CD14-positive monocyte (primary cell): ENCODE data around the gene NPIPA7. TPM values are rescaled to one million over a fixed set of nuclear protein-coding genes. Genes with fewer than 3 reads are reported as not detected.
"Not testable (repeated sequence)": the region's sequence is repeated elsewhere in the genome, so short reads cannot be mapped to it uniquely, and the experiment has no call there.

Experiments used
- DNase-seq, 3 donors: peaks; one replicate each; pipeline ENCODE4 v3.0.0-alpha.2; 2011 to 2022
- H2AFZ ChIP-seq: 2 replicates; pipeline ENCODE4 v1.6.0; 2012; ENCODE audit warnings: mild to moderate bottlenecking, low read depth, low read length, inconsistent platforms; ENCODE audit not compliant: insufficient read depth, poor library complexity, severe bottlenecking
- H3K27ac ChIP-seq, 2 donors: 1 replicate in 1 of 2; 2 replicates in 1 of 2; pipeline ENCODE4 v1.5.1; 2012 to 2013; ENCODE audit warnings: low read length in 2 of 2, control low read depth in 1 of 2, inconsistent platforms in 1 of 2, low read depth in 1 of 2, mild to moderate bottlenecking in 1 of 2
- H3K27me3 ChIP-seq, 2 donors: one replicate each; pipeline versions ENCODE4 v1.6.0 to v1.6.1; 2011 to 2013; ENCODE audit warnings: low read length in 2 of 2; ENCODE audit not compliant: control insufficient read depth in 2 of 2, insufficient read depth in 2 of 2
- H3K36me3 ChIP-seq, 2 donors: replicated peaks in 1 of 2; 1 replicate in 1 of 2; 2 replicates in 1 of 2; pipeline versions ENCODE4 v1.5.1 to v1.6.1; 2012 to 2013; ENCODE audit warnings: low read length in 2 of 2, control low read depth in 1 of 2, inconsistent platforms in 1 of 2, mild to moderate bottlenecking in 1 of 2; ENCODE audit not compliant: insufficient read depth in 2 of 2, control insufficient read depth in 1 of 2
- H3K4me1 ChIP-seq, 2 donors: 1 replicate in 1 of 2; 2 replicates in 1 of 2; pipeline versions ENCODE4 v1.5.1 to v1.6.1; 2012 to 2013; ENCODE audit warnings: low read length in 2 of 2, control low read depth in 1 of 2, inconsistent platforms in 1 of 2, mild to moderate bottlenecking in 1 of 2, moderate library complexity in 1 of 2; ENCODE audit not compliant: insufficient read depth in 2 of 2, control insufficient read depth in 1 of 2
- H3K4me2 ChIP-seq: replicated peaks from 2 replicates; pipeline ENCODE3; 2012; ENCODE audit warnings: low read length, moderate library complexity, mild to moderate bottlenecking; ENCODE audit not compliant: poor library complexity, severe bottlenecking; ENCODE audit errors: extremely low read depth
- H3K4me3 ChIP-seq, 3 experiments: fragments of 200-600 bp in 1 of 3; sonication (generic) in 1 of 3; replicated peaks in 1 of 3; 1 replicate in 2 of 3; 2 replicates in 1 of 3; pipeline ENCODE4 v1.5.1; 2011 to 2013; ENCODE audit warnings: low read length in 3 of 3, mild to moderate bottlenecking in 3 of 3, control low read depth in 2 of 3, low read depth in 2 of 3, inconsistent platforms in 1 of 3, moderate library complexity in 1 of 3
- H3K79me2 ChIP-seq: 2 replicates; pipeline ENCODE4 v1.6.0; 2012; ENCODE audit warnings: mild to moderate bottlenecking, control low read depth, inconsistent platforms, low read length, moderate library complexity; ENCODE audit not compliant: insufficient read depth
- H3K9ac ChIP-seq: 2 replicates; pipeline ENCODE4 v1.6.0; 2017; ENCODE audit warnings: low read length, mild to moderate bottlenecking; ENCODE audit not compliant: insufficient read depth, poor library complexity, severe bottlenecking
- H3K9me3 ChIP-seq, 2 donors: replicated peaks in 1 of 2; 1 replicate in 1 of 2; 2 replicates in 1 of 2; pipeline versions ENCODE4 v1.5.1 to v1.6.1; 2012 to 2013; ENCODE audit warnings: low read length in 2 of 2, control low read depth in 1 of 2; ENCODE audit not compliant: control insufficient read depth in 1 of 2, insufficient read depth in 1 of 2
- H4K20me1 ChIP-seq: 2 replicates; pipeline ENCODE4 v1.6.0; 2012; ENCODE audit warnings: mild to moderate bottlenecking, low read length, control low read depth, moderate library complexity; ENCODE audit not compliant: insufficient read depth
- H3K27ac Mint-ChIP-seq, 7 donors: one replicate each; pipeline ENCODE4 v1.8.0; 2020; ENCODE audit warnings: mild to moderate bottlenecking in 7 of 7, mixed read lengths in 7 of 7, moderate library complexity in 6 of 7, inconsistent platforms in 2 of 7
- H3K27me3 Mint-ChIP-seq, 3 donors: one replicate each; pipeline ENCODE4 v1.8.0; 2021 to 2022; ENCODE audit warnings: low read depth in 3 of 3, mild to moderate bottlenecking in 3 of 3, mixed read lengths in 3 of 3, moderate library complexity in 3 of 3, inconsistent platforms in 1 of 3
- H3K36me3 Mint-ChIP-seq, 2 donors: one replicate each; pipeline ENCODE4 v1.8.0; 2020; ENCODE audit warnings: mixed read lengths in 2 of 2, inconsistent platforms in 1 of 2, mild to moderate bottlenecking in 1 of 2
- H3K4me1 Mint-ChIP-seq: one replicate; pipeline ENCODE4 v1.8.0; 2020; ENCODE audit warnings: mild to moderate bottlenecking, mixed read lengths
- H3K4me3 Mint-ChIP-seq, 2 donors: one replicate each; pipeline ENCODE4 v1.8.0; 2020; ENCODE audit warnings: mild to moderate bottlenecking in 2 of 2, mixed read lengths in 2 of 2, moderate library complexity in 1 of 2
- H3K9me3 Mint-ChIP-seq, 7 donors: one replicate each; pipeline ENCODE4 v1.8.0; 2020 to 2022; ENCODE audit warnings: mixed read lengths in 7 of 7, mild to moderate bottlenecking in 6 of 7, moderate library complexity in 6 of 7, inconsistent platforms in 2 of 7
- WGBS: methylation state at CpG from one replicate; pipeline ENCODE4 v1.1.5; 2013; ENCODE audit warnings: missing lambda C conversion rate; ENCODE audit not compliant: insufficient coverage; 5-methylcytosine and 5-hydroxymethylcytosine counted together
- intact Hi-C, 2 donors: fragments of 100-400 bp; cut with micrococcal nuclease; formaldehyde crosslinking; loops; one replicate each; pipeline versions ENCODE4 v1.15.0 to v1.15.1; 2023
- polyA plus RNA-seq, 3 donors: library from polyadenylated mRNA; depleted of rRNA in 1 of 3; unstranded in 2 of 3; stranded (reverse) in 1 of 3; fragments of 300-500 nt in 2 of 3; fragments of >200 nt in 1 of 3; fragmentation: Illumina TruSeq in 2 of 3; gene quantifications; 1 replicate in 2 of 3; 2 replicates in 1 of 3; pipeline ENCODE4 v1.2.3, GENCODE V29; 2012 to 2021

Gene NPIPA7
- polyA plus RNA-seq, 3 donors: 17.7 TPM; not detected in 2

- H3K36me3 ChIP-seq, intact Hi-C loops, H3K9ac ChIP-seq, H3K4me1 Mint-ChIP-seq, H3K9me3 ChIP-seq, H2AFZ ChIP-seq, H3K27me3 Mint-ChIP-seq, H3K4me3 ChIP-seq, H3K9me3 Mint-ChIP-seq, H3K4me3 Mint-ChIP-seq, H3K27me3 ChIP-seq, H4K20me1 ChIP-seq, H3K4me2 ChIP-seq, H3K79me2 ChIP-seq, H3K36me3 Mint-ChIP-seq, H3K4me1 ChIP-seq, H3K27ac Mint-ChIP-seq, DNase-seq, H3K27ac ChIP-seq: not testable (repeated sequence)
- WGBS: no CpG with 5 or more reads among the region's 5 CpGs
Observed at GRCh38 chr16:16417071-16417470, 38.1 kb downstream of the NPIPA7 start.

- H2AFZ ChIP-seq, intact Hi-C loops, H3K4me3 Mint-ChIP-seq, H3K9ac ChIP-seq, H3K36me3 ChIP-seq, H3K27ac Mint-ChIP-seq, H3K36me3 Mint-ChIP-seq, H3K4me2 ChIP-seq, H3K27ac ChIP-seq, H3K27me3 ChIP-seq, H3K79me2 ChIP-seq, H3K9me3 Mint-ChIP-seq, H3K4me3 ChIP-seq, DNase-seq, H3K4me1 ChIP-seq, H4K20me1 ChIP-seq, H3K4me1 Mint-ChIP-seq, H3K27me3 Mint-ChIP-seq, H3K9me3 ChIP-seq: not testable (repeated sequence)
- no CpG with 5 or more reads among the region's 5 CpGs for WGBS
Observed at GRCh38 chr16:16417914-16418544, 39.1 kb downstream of the NPIPA7 start.

GRCh38 chr16:16420515-16420914 is 41.6 kb downstream of the NPIPA7 start:
- H3K27ac Mint-ChIP-seq, H3K4me1 Mint-ChIP-seq: not testable (repeated sequence)

GRCh38 chr16:16425146-16425545 is 46.2 kb downstream of the NPIPA7 start:
- H2AFZ ChIP-seq, H3K4me1 ChIP-seq, H3K4me3 Mint-ChIP-seq, H3K79me2 ChIP-seq, H3K27me3 Mint-ChIP-seq, H3K4me3 ChIP-seq, H3K36me3 ChIP-seq, DNase-seq, H3K9me3 Mint-ChIP-seq, H3K4me2 ChIP-seq, H3K36me3 Mint-ChIP-seq, intact Hi-C loops, H3K9me3 ChIP-seq, H3K4me1 Mint-ChIP-seq, H3K27ac Mint-ChIP-seq, H4K20me1 ChIP-seq, H3K27ac ChIP-seq, H3K9ac ChIP-seq, H3K27me3 ChIP-seq: not testable (repeated sequence)
- no CpG with 5 or more reads among the region's 2 CpGs for WGBS

More at GRCh38 chr16:16420515-16420914, 41.6 kb downstream of the NPIPA7 start:
- H4K20me1 ChIP-seq, H3K4me1 ChIP-seq, H3K27me3 ChIP-seq, H3K4me2 ChIP-seq, H3K79me2 ChIP-seq, intact Hi-C loops, H3K9me3 Mint-ChIP-seq, DNase-seq, H3K27me3 Mint-ChIP-seq, H3K36me3 ChIP-seq, H3K9ac ChIP-seq, H3K9me3 ChIP-seq, H2AFZ ChIP-seq, H3K4me3 ChIP-seq, H3K4me3 Mint-ChIP-seq, H3K36me3 Mint-ChIP-seq, H3K27ac ChIP-seq: not testable (repeated sequence)
- no CpG with 5 or more reads among the region's 1 CpG for WGBS
